GM18873 (cell line): ENCODE data around the gene ZDHHC20.

ENCODE experiments used
- ATAC-seq: cut with Tn5 transposase; IDR thresholded peaks from one replicate; pipeline ENCODE4 v1.9.1; 2021; ENCODE audit warnings: mild to moderate bottlenecking, moderate library complexity, moderate number of reproducible peaks; ENCODE audit not compliant: unreplicated experiment, low FRiP score

ZDHHC20 gene, protein sequence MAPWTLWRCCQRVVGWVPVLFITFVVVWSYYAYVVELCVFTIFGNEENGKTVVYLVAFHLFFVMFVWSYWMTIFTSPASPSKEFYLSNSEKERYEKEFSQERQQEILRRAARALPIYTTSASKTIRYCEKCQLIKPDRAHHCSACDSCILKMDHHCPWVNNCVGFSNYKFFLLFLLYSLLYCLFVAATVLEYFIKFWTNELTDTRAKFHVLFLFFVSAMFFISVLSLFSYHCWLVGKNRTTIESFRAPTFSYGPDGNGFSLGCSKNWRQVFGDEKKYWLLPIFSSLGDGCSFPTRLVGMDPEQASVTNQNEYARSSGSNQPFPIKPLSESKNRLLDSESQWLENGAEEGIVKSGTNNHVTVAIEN

DNA sequence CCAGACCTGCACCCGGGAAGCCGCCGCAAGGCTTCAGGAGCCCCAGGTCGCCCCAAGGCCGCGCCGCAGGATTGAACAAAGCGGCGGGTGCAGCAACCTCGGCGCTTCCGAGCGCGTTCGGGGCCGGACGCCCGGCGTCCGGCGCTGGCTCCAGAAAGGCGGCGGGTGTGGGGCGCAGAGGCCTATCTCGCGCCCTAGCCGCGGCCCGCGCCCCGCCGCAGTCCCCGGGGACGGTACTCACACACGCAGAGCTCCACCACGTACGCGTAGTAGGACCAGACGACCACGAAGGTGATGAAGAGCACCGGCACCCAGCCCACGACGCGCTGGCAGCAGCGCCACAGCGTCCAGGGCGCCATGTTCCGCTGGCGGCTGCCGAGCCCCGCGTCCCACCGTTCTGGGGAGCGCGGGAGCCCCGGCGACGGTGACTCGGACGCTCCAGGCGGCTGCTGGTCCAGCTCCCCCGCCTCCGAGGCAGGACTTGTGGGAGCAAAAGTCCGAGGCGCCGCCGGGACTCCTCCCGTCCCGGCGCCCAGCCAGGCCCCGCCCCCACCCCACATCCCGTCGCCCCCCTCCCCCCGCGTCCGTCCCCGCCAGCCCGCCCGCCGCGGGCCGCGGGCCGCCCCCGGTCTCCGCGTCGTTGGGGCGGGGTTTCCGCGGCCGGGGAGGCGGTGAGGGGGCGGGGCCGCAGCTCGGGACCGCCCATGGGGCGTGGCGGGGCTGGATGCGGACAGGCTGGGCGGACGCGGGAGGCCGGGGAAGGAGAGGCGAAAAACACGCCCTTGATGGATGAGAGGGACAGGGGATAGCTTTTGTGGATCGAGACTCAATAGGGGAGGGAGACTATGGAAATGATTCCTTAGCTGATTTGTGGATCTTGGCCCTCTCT is at the start of gene ZDHHC20:
TSS of gene ZDHHC20 (minus strand) at position 491 of the 889 bp plus-strand sequence. CDS start at position 359, 132 bp downstream.
- ATAC-seq = peak; percentile 58

DNA sequence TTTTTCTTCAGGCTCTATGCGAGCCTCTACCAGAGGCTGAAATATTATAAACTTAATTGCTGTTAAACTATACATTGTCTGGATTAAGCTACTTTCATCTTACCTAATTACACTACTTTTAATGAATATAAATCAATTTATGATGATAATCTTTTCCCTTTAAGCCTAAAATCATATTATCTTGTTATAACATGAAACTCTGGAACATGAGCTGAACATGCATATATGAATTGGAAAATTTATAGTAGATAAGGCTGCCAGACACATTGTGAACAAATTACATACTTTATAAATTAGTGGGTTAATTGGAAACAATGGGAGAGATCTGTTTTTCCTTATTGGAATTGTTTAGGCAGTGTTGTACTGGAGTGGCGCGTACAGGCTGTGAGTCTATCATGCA is 45.3 kb upstream of the ZDHHC20 start:
- ATAC-seq = no peak

DNA sequence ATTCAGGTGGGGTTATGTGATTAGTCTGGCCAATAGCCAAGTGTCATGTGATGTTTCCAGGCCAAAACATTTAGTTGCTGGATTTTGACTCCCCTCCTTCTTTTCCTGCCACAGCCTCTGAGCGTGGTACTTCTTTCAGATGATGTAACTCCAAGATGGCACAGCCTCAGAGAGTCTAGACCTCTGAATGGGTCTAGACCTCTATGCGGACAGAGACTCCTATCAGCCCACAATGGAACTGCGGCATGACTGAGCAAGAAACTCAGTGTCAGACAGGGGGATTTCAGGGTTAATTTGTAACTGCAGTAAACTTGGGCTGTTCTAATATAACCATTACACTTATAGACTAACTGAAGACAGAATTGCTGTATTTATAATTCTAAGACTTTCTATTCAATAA is 42.6 kb upstream of the ZDHHC20 start:
- no peak for ATAC-seq

DNA sequence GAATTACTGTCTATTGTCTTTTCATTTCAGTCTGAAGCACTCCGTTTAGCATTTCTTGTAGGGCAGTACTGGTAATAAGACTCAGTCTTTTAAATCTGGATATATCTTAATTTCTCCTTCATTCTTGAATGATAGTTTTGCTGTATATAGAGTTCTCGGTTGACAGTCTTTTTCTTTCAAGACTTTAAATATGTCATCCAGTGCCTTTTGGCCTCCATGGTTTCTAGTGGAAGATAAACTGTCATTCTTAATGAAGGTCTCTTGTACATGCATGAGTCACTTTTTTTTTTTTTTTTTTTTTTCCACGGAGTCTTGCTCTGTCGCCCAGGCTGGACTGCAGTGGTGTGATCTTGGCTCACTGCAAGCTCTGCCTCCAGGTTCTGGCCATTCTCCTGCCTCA is 27.2 kb upstream of the ZDHHC20 start:
- ATAC-seq = no peak

DNA sequence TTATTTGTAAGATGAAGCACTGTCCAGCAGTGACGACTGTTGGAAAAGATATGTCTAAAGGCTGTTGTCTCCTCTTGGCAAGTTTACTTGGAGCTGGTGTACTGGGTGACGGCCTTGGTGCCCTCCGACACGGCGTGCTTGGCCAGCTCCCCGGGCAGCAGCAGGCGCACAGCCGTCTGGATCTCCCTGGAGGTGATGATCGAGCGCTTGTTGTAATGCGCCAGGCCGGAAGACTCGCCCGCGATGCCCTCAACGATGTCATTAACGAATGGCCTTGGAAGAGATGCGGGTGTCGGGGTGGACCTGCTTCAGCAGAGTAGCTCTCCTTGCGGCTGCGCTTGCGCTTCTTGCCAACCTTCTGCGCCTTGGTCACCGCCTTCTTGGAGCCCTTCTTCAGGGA is 24.6 kb upstream of the ZDHHC20 start:
- ATAC-seq = no peak

DNA sequence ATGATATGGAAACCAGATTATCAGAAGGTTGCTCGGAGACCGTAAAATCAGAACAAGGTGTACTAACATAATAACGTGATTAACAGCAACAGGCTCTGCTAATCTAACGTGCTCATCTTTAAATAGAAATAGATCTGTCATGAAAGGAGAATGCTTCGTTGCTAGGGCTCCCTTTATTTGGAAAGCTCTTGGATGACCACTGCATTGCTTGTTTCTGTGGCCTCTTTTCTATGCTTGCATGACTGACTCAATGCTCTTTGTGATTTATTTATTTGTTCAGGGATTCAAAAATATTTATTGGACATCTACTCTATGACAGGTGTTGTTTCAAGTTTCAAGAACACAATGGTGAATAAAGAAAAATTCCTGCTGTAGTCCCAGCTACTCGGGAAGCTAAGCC is 22.3 kb upstream of the ZDHHC20 start:
- ATAC-seq = no peak

DNA sequence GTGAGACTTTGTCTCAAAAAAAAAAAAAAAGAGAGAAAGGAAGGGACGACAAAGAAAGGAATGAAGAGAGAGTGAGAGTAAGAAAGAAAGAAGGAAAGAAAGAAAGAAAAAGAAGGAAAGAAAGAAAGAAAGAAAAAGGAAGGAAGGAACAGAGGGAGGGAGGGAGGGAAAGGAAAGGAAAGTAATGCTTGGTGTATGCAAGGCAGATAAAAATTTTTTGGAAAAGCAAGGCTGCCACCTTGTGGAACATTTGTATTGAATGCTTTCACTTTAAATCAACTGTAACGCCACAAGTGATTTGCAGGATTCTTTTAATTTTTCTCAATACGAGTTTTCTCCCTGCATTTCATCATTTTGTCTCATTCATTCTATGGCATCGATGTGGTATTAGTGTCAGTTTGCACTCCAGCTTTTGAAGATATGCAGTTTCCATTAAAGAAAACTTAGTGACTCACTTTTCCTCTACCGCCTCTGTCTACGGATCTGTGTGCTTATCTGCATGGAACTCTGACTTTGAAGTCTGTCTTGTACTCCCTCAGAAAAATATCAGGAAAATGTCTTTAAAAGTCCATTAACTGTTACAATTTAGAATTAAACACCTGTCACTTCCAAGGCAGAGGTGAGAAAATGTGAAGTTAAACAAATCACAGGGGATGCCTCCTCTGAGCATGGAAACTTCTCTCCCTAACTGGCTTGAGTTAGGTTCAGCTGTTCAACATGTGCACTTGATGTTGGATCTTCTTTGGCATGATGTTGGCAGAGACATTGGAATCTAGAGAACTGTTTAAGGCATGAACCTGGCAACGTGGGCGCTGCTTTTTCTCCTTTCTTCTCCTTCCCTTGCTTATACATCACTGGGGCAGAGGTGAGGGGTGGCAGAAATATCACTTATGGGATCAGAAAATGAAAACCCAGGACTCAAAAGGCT is 20.0 kb upstream of the ZDHHC20 start:
- ATAC-seq = no peak

DNA sequence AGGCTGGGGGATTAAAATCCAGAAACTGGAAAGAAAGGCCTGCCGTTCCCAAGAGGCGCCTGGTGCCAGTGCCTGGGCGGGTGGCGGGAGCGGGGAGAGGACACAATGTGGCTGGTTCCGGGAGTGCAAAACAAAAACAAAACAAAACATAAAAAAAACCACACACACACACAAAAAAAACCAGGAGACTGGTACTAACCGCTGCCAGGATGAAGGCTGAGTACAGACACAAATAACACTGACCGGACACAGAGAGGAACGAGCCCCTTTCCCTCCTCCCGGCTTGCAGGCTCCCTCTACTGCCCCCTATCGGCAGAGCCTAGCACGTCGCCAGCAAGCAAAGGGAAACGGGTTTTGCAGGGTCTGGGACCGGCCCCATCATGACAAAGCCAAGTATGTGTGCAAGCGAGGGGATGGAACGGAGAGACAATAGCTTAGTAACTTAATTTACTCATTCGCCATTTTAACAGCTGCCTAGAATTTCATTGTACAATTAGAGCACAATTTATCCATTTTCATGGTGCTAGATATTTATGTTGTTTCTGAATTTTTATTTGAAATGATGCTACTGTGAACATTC is 17.9 kb upstream of the ZDHHC20 start:
- ATAC-seq = peak; percentile 81

DNA sequence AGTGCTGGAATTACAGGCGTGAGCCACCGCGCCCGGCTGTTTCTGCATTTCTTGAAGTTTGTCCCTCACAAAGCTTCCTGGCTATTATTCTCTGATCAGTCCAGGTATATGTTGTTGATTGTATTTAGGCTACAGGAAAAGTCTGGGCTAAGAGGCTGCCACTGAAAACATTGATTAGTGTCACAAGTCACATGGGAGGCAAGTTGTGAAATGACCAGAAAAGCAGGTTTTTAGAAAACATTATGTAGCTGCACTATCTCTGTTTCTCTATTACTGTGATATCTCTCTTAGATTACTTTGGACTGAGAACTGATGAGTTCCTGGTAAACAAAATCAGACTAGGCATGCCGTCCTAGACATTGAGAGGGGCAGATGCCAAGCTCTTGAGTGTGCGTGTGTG is 16.0 kb upstream of the ZDHHC20 start:
- no peak for ATAC-seq

DNA sequence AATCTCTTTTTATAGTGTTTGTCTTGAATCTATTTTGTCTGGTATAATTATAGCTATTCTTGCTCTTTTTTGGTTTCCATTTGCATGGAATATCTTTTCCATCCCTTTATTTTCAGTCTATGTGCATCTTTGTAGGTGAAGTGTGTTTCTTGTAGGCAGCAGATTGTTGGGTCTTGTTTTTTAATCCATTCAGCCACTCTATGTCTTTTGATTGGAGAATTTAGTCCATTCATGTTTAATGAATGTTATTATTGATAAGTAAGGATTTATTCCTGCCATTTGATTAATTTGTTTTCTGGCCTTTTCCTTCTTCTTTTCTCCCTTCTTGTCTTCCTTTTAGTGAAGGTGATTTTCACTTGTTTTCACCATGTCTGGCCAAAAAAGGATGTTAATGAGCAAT is 11.7 kb upstream of the ZDHHC20 start:
- no peak for ATAC-seq

DNA sequence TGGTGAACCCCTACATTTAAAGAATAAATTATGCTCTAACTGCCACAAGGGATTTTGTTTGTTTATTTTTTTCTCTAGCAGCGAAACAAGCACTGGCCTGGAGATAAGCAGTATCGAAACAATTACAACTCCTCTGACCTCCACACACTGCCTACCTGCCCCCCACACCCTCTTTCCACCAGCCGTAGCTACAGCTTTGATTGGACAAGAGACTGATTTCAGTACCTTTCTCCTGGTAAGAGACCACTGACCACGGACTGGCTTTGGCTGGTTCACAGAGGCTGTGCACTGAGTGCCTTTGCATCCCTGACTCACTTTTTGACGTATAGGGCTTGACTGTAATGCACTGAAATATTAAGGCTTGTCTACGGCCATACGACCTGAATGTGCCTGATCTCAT is 7.4 kb upstream of the ZDHHC20 start:
- ATAC-seq = no peak

DNA sequence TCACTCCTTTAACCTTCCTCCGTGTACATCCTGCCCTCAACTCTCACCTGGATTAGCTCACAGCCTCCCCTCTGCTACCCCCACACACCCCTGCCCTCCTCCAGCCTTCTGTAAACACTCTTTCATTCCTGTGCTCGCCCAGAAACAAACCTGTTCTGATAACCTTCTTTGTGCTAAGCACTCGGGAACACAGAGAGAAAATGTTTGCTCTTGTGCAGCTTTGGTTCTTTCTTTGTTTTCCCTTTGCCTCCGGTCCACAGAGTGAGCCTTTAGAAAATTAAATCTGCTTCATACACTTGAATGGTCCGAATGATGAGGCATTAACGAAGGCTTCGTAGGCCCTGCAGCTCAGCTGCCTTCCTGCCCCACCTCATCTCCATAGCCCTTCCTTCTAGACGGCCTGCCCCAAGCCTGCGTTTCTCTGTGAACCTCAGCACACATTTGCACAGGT is 6.6 kb upstream of the ZDHHC20 start:
- ATAC-seq = no peak

DNA sequence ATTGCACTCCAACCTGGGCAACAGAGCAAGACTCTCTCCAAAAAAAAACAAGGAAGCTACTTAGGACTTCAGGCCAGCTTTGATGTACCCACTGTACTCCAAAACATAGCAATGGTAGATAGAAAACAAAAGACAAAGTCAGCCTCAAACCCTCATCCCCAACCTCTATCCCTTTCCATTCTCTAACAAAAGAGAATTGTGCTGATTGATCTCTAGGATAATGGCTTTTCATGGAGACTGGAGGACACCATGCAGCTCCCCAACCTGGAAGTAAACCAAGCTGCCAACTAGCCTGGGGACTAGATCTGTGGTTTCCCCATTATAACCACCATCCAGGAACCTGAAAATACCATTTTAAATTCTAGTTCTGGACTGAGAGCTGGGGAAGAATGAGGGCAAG is 4.3 kb upstream of the ZDHHC20 start:
- no peak for ATAC-seq

DNA sequence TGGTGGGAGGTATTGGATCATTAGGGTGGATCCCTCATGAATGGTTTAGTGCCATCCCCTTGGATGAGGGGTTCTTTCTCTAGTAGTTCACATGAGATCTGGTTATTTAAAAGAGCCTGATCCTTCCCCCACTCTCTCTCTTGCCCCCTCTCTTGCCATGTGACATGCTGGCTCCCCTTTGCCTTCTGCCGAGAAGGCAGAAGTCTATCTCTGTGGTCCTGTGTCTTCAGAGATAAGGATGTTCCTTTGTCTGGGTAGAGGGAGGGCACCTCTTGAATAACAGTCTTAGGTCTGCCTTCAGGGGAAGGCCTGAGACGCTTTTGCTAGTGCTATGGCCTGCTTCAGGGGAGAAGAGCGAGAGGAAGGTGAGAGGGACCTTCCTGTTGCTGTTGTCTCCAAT is 2.0 kb upstream of the ZDHHC20 start:
- ATAC-seq = no peak

DNA sequence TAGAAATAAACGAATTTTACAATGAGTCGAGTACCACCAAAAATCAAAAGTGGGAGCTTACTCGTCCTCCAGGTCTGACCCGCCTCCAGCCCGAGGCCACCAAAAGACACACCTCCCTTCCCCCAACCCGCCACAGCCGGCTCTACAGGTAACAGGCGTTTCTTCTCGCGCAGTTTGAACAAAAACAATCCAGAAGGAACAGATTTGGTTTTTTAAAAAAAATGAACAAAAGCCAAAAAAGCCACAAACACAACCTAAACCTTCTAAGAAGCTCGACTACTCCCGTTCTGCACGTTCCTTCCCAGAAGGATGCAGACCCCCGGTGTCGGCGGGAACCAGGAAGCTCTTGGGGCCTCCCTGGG is 671 bp downstream of the ZDHHC20 start:
- peak; percentile 25 for ATAC-seq

DNA sequence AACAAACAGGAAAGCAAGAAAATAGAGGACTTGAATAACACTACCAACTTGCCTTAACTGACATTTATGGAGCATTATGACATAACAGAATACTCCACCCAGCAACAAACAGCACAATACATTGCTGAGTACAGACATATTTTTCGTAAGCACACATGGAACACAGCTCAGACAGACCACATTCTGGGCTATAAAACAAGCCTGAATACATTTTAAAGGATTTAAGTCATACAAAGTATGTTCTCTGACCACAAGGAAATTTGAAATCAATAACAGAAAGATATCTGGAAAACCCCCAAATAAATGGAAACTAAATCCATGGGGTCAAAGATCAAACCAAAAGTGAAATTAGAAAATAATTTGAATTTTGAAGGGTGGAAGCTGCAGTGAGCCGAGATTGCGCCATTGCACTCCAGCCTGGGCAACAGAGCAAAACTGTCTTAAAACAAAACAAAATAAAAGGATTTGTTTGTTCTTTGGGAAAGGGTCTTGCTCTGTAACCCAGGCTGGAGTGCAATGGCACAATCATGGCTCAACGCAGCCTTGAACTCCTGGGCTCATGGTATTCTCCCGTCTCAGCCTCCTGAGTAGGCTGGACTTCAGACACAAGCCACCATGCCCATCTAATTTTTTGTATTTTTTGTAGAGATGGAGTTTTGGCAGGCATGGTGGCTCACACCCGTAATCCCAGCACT is 5.6 kb downstream of the ZDHHC20 start:
- no peak for ATAC-seq

DNA sequence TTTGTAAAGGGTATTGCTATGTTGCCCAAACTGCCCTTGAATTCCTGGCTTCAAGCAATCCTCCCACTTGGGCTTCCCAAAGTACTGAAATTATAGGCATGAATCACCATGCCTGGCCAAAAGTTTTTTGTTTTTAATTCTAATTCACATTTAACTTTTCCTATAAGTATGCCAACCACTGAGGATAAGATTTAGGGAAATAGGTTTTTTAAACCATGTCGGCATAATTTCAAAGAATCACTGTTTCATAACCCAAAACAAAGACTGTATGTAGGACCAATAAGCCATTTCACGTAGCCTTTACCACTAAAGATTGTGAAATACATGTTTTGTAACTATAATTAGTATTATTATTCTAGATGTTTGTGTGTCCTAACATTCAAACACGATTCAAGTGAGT is 8.2 kb downstream of the ZDHHC20 start:
- no peak for ATAC-seq

DNA sequence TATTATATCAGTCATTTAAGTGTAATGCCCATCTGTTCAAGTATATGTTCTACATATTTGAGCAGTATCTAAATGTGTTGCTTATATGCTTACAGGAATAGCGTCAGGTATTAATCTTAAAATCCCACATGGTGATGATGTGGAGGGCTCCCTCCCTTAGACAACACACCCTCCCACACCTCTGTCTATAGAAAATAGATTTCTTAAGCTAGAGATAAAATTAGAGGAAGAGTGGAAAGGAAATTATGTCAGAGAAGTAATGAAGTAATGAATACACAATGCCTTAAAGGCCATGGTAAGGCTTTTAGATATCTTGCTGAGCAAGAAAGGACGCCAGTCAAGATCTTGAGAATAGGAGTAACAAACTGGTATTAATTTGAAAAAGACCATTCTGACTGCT is 12.4 kb downstream of the ZDHHC20 start:
- ATAC-seq = no peak

DNA sequence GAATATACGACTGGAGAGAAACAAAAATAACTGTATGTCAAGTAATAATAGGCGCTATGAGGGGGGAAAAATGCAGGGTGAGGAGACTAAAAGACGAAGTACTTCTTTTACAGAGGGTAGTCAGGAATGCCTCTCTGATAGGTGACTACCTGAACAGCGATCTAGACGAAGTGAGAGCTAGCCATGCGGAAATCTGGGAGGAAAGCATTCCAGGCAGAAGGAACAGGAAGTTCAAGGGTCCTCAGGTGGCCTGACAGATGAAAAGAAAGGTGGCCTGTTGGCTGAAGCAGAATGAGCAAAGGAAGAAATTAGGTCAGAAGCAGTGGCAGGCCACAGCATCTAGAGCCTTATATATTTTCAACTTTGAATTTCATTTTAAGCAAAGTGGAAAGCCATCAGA is 13.3 kb downstream of the ZDHHC20 start:
- no peak for ATAC-seq

DNA sequence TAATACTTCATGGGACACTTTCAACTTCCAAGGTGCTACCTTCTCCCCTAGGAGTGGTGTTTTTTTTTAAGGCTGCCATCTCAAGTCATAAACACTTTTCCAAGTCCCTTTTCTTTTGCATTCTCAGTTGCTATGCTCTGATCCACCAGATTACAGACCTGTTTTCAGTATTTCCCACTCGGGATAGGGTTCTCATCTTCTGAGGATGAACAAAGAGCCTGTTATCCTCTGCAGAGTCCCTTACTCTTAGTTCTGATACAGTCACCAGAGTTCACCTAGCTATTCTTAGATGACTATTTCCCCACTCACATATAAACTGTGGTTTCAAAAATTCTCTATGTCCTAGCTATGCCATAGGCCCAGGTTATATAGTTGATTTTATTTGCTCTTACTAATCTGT is 15.9 kb downstream of the ZDHHC20 start:
- no peak for ATAC-seq
